OCI-LY3 (cell line): ENCODE measurements around the gene STH.
"Not testable (repeated sequence)": the region's sequence is repeated elsewhere in the genome, so short reads cannot be mapped to it uniquely, and the experiment has no call there.

ENCODE experiments used
- EZH2phosphoT487 ChIP-seq: fragments of 200-600 bp; shearing (Covaris generic); IDR thresholded peaks from 2 replicates; pipeline ENCODE4 v1.6.1; 2018; ENCODE audit warnings: antibody characterized with exemption, mixed run types, low read depth
- TF ChIP-seq, protein P1 (sequence below): fragments of 200-600, 300-600 bp; sonication (generic); IDR thresholded peaks from 2 replicates; pipeline ENCODE4 v1.5.1; 2014; ENCODE audit warnings: antibody characterized with exemption, low read length, low read depth

DNA sequence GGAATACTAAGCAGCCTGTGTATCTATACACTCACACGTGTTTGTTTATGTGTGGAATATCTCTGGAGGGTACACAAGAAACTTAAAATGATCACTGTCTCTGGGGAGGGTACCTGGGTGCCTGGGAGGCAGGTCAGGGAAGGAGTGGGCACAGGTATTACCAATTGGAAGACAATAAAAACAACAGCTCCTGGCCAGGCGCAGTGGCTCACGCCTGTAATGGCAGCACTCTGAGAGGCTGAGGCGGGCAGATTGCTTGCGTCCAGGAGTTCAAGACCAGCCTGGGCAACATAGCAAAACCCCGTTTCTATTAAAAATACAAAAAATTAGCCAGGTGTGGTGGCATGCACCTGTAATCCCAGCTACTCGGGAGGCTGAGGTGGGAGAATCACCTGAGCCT lies 24.3 kb downstream of the STH start:
- TF ChIP-seq, protein P1, sequence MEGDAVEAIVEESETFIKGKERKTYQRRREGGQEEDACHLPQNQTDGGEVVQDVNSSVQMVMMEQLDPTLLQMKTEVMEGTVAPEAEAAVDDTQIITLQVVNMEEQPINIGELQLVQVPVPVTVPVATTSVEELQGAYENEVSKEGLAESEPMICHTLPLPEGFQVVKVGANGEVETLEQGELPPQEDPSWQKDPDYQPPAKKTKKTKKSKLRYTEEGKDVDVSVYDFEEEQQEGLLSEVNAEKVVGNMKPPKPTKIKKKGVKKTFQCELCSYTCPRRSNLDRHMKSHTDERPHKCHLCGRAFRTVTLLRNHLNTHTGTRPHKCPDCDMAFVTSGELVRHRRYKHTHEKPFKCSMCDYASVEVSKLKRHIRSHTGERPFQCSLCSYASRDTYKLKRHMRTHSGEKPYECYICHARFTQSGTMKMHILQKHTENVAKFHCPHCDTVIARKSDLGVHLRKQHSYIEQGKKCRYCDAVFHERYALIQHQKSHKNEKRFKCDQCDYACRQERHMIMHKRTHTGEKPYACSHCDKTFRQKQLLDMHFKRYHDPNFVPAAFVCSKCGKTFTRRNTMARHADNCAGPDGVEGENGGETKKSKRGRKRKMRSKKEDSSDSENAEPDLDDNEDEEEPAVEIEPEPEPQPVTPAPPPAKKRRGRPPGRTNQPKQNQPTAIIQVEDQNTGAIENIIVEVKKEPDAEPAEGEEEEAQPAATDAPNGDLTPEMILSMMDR: not testable (repeated sequence)
- TF ChIP-seq EZH2phosphoT487: not testable (repeated sequence)
